Suprapubic skin (tissue), 4 donors: ENCODE data around the gene TMEM212.

Source experiments
- EP300 ChIP-seq: sonication (generic); formaldehyde crosslinking; IDR thresholded peaks from one replicate; pipeline ENCODE4 v1.6.1; 2017; ENCODE audit warnings: antibody characterized with exemption
- POLR2A ChIP-seq, 2 donors: fragments of 450-650 bp; IDR thresholded peaks; one replicate each; pipeline ENCODE4 v1.6.1; 2017; ENCODE audit warnings: antibody characterized with exemption in 2 of 2, mild to moderate bottlenecking in 2 of 2, moderate library complexity in 2 of 2
- POLR2AphosphoS5 ChIP-seq, 3 donors: sonication (generic); formaldehyde crosslinking; IDR thresholded peaks; one replicate each; pipeline ENCODE4 v1.6.1; 2017; ENCODE audit warnings: antibody characterized with exemption in 3 of 3

- TF ChIP-seq EP300: no peak
- TF ChIP-seq POLR2AphosphoS5 (IDR thresholded peaks at IDR 0.05): no peak
- TF ChIP-seq POLR2A (IDR thresholded peaks at IDR 0.05): no peak
Observed at GRCh38 chr3:171840811-171841619, 2.1 kb upstream of the TMEM212 start.
